ENCODE data around the gene CFI. TPM values are rescaled to one million over a fixed set of nuclear protein-coding genes. Genes with fewer than 3 reads are reported as not detected.

CFI gene
- total RNA-seq, 1 experiment from 2014 or later = 0.33 TPM

DNA sequence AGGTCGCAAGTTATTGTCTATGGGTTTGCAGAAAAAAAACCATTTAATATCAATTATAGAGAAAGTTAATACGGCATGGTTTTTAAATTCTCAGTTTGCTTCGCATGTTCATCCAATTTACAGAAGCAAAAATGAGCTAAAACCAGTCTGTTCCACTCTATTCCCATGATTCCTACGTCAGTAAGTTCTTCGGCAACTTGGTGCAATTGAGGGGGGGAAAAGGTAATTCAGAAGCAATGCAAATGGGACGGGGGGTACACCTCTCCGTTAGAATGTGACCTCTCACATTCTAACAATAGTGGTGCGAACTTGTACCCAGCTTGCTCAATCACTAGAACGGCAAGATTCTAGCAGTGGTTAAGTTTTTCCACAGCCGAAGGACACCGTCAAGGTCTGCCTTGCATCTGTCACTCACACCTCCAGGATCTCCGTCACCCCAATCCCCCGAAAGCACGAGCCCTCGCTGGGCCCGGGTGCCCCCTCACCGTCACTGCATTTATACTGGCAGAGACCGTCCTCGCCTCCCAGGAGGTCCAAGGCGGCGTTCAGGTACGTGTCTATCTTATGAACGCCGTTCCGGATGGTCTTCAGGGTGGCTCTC, 72.6 kb downstream of the CFI start:
- Histone ChIP-seq H3K4me3 (ENCODE audit: low read depth in 2 of 2, low read length in 2 of 2) (peak overlapping the region; percentile 76 to 78), H3K4me1 (ENCODE audit: control insufficient read depth, insufficient read depth, low read length) (peaks cover 6% of the 10 kb centered on the region), H3K36me3 (ENCODE audit: control insufficient read depth, insufficient read depth, low read length) (no peaks in the 10 kb centered on the region), H3K27me3 (ENCODE audit: control insufficient read depth, insufficient read depth, low read length) (no peaks in the 10 kb centered on the region), H3K27ac (ENCODE audit: low read length) (peak overlapping the region; percentile 54), H3K9me3 (ENCODE audit: control insufficient read depth, insufficient read depth, low read depth, low read length) (no peaks in the 10 kb centered on the region)
- ATAC-seq (peak; percentile 41; the same call in 1 of the 2 replicates), DNase-seq (ENCODE audit: low read depth, low spot score) (no peak)
- no TSS peak for BruUV-seq (replicated peaks)
- TF ChIP-seq POLR2AphosphoS5 (IDR thresholded peaks at IDR 0.05; ENCODE audit: low read depth, low read length) (no peak), SIN3A (IDR thresholded peaks at IDR 0.05; ENCODE audit: borderline replicate concordance, insufficient read depth, low read depth, low read length) (no peak), TCF7L2 (IDR thresholded peaks at IDR 0.05; ENCODE audit: low read depth, low read length) (no peak)
- TF ChIP-seq, protein P1, sequence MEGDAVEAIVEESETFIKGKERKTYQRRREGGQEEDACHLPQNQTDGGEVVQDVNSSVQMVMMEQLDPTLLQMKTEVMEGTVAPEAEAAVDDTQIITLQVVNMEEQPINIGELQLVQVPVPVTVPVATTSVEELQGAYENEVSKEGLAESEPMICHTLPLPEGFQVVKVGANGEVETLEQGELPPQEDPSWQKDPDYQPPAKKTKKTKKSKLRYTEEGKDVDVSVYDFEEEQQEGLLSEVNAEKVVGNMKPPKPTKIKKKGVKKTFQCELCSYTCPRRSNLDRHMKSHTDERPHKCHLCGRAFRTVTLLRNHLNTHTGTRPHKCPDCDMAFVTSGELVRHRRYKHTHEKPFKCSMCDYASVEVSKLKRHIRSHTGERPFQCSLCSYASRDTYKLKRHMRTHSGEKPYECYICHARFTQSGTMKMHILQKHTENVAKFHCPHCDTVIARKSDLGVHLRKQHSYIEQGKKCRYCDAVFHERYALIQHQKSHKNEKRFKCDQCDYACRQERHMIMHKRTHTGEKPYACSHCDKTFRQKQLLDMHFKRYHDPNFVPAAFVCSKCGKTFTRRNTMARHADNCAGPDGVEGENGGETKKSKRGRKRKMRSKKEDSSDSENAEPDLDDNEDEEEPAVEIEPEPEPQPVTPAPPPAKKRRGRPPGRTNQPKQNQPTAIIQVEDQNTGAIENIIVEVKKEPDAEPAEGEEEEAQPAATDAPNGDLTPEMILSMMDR (IDR thresholded peaks at IDR 0.05) = no peak
- TF ChIP-seq, protein P2, sequence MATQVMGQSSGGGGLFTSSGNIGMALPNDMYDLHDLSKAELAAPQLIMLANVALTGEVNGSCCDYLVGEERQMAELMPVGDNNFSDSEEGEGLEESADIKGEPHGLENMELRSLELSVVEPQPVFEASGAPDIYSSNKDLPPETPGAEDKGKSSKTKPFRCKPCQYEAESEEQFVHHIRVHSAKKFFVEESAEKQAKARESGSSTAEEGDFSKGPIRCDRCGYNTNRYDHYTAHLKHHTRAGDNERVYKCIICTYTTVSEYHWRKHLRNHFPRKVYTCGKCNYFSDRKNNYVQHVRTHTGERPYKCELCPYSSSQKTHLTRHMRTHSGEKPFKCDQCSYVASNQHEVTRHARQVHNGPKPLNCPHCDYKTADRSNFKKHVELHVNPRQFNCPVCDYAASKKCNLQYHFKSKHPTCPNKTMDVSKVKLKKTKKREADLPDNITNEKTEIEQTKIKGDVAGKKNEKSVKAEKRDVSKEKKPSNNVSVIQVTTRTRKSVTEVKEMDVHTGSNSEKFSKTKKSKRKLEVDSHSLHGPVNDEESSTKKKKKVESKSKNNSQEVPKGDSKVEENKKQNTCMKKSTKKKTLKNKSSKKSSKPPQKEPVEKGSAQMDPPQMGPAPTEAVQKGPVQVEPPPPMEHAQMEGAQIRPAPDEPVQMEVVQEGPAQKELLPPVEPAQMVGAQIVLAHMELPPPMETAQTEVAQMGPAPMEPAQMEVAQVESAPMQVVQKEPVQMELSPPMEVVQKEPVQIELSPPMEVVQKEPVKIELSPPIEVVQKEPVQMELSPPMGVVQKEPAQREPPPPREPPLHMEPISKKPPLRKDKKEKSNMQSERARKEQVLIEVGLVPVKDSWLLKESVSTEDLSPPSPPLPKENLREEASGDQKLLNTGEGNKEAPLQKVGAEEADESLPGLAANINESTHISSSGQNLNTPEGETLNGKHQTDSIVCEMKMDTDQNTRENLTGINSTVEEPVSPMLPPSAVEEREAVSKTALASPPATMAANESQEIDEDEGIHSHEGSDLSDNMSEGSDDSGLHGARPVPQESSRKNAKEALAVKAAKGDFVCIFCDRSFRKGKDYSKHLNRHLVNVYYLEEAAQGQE (IDR thresholded peaks at IDR 0.05; ENCODE audit: insufficient read depth in 1 of 2, low read depth in 2 of 2, low read length in 1 of 2) = no peak
- ChIA-PET POLR2A (interaction anchor here (0.6 kb wide), 1 partner anchor 288 kb away, joined by 12 read pairs; no protein-coding TSS in a partner anchor), CTCF (no interaction called here)
- in situ Hi-C loops (cut with HindIII; ENCODE audit: low pct_unique_long_range_greater_than_20kb, low sequenced_read_pairs) = no loop called here
- intact Hi-C loops (cut with micrococcal nuclease; ENCODE audit: unreplicated experiment) = no loop called here

DNA sequence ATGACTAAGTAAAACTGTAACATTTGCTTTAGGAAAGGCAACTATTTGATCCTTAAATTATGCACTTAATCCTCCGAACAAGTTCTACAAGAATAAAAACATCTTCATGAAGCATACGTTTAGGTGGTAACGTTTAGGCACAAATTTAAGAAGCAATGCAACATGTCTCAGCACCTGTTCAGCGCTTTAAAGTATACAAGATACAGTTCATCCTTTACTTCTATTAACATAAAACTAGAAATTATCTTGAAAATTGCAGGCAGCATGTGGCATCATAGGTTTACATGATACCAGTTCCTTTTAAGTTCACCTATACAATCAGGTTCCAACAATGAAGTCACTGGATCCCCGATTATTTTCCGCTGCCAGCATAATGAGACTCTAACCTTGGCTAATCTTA, 73.4 kb downstream of the CFI start:
- ATAC-seq = no peak
- CTCF ChIA-PET = no interaction called here
- intact Hi-C loops (cut with micrococcal nuclease; ENCODE audit: unreplicated experiment) = no loop called here

More for the DNA sequence above, 73.4 kb downstream of the CFI start:
- H3K4me3 ChIP-seq (ENCODE audit: low read depth in 2 of 2, low read length in 2 of 2) = peak overlapping the region; percentile 76 to 78; a peak in 3 of 4 replicates
- no peaks in the 10 kb centered on the region for H3K27me3 ChIP-seq (ENCODE audit: control insufficient read depth, insufficient read depth, low read length)
- TSS peak; percentile 67 for BruUV-seq (replicated peaks)
- no peaks in the 10 kb centered on the region for H3K9me3 ChIP-seq (ENCODE audit: control insufficient read depth, insufficient read depth, low read depth, low read length)
- DNase-seq (ENCODE audit: low read depth, low spot score) = no peak
- H3K27ac ChIP-seq (ENCODE audit: low read length) = peak overlapping the region; percentile 54; the same call in 1 of the 2 replicates
- in situ Hi-C loops (cut with HindIII; ENCODE audit: low pct_unique_long_range_greater_than_20kb, low sequenced_read_pairs) = no loop called here
- H3K4me1 ChIP-seq (ENCODE audit: control insufficient read depth, insufficient read depth, low read length) = peaks cover 6% of the 10 kb centered on the region
- TF ChIP-seq TCF7L2 (IDR thresholded peaks at IDR 0.05; ENCODE audit: low read depth, low read length) (no peak), POLR2AphosphoS5 (IDR thresholded peaks at IDR 0.05; ENCODE audit: low read depth, low read length) (no peak), SIN3A (IDR thresholded peaks at IDR 0.05; ENCODE audit: borderline replicate concordance, insufficient read depth, low read depth, low read length) (no peak)
- TF ChIP-seq, protein P1 (IDR thresholded peaks at IDR 0.05) = no peak
- TF ChIP-seq, protein P2 (IDR thresholded peaks at IDR 0.05; ENCODE audit: insufficient read depth in 1 of 2, low read depth in 2 of 2, low read length in 1 of 2) = no peak
- POLR2A ChIA-PET = interaction anchor here (0.6 kb wide), 1 partner anchor 287 kb away, joined by 12 read pairs; no protein-coding TSS in a partner anchor
- no peaks in the 10 kb centered on the region for H3K36me3 ChIP-seq (ENCODE audit: control insufficient read depth, insufficient read depth, low read length)
